HepG2 (cell line): Measurements from ENCODE around the gene DENND5A. TPM values are rescaled to one million over a fixed set of nuclear protein-coding genes. Genes with fewer than 3 reads are reported as not detected.

ENCODE experiments used
- ATAC-seq: fragments of 200-7000 bp; cut with Tn5 transposase; 3 replicates; pipeline ENCODE4 v1.9.1; 2020; ENCODE audit warnings: mild to moderate bottlenecking, moderate library complexity
- BruUV-seq: library from RNA; stranded (reverse); fragments of 400-500 nt; replicated peaks from 2 replicates; lab custom pipeline; 2021; lab: Mats Ljungman, UMichigan
- CTCF ChIA-PET: fragments of 300-600 bp; formaldehyde crosslinking; extraction: SDS; loops from one replicate; lab custom pipeline; 2021; ENCODE audit warnings: low total read pairs, inconsistent platforms, low intra/inter-chr PET ratio; lab: Yijun Ruan, JAX
- POLR2A ChIA-PET: fragments of 350-600 bp; sonication (Branson Sonifier 250); formaldehyde crosslinking; loops from one replicate; lab custom pipeline; 2020; ENCODE audit warnings: antibody characterized with exemption, inconsistent platforms; lab: Yijun Ruan, JAX
- DNase-seq: peaks from one replicate; pipeline ENCODE4 v3.0.0-alpha.2; 2015; ENCODE audit warnings: low spot score
- FAIRE-seq: peaks from 3 replicates; lab custom pipeline; 2011; peaks lifted over from hg19 to GRCh38; lab: Jason Lieb, UNC
- H2AFZ ChIP-seq: one replicate; pipeline ENCODE4 v1.6.1; 2011; ENCODE audit warnings: low read length, inconsistent platforms
- H3K27ac ChIP-seq: fragments of 300-600 bp; 3 replicates; pipeline ENCODE4 v1.8.0; 2011; ENCODE audit warnings: mixed run types, mild to moderate bottlenecking, mixed read lengths, low read length, inconsistent platforms; ENCODE audit not compliant: insufficient read depth; ENCODE audit errors: extremely low read length
- H3K27me3 ChIP-seq, 2 experiments: fragments of 200-600 bp in 1 of 2; 2 replicates in 1 of 2; 3 replicates in 1 of 2; pipeline versions ENCODE4 v1.6.0 to v1.8.0; 2011; ENCODE audit warnings: low read length in 2 of 2, mild to moderate bottlenecking in 2 of 2, moderate library complexity in 2 of 2, inconsistent platforms in 1 of 2; ENCODE audit not compliant: insufficient read depth in 2 of 2, control insufficient read depth in 1 of 2
- H3K36me3 ChIP-seq, 2 experiments: fragments of 200-600 bp in 1 of 2; replicated peaks in 1 of 2; 2 replicates in 1 of 2; 3 replicates in 1 of 2; pipeline versions ENCODE4 v1.5.1 to v1.8.0; 2011; ENCODE audit warnings: low read length in 2 of 2, inconsistent platforms in 1 of 2; ENCODE audit not compliant: insufficient read depth in 2 of 2, control insufficient read depth in 1 of 2
- H3K4me1 ChIP-seq: 2 replicates; pipeline ENCODE4 v1.5.1; 2012; ENCODE audit warnings: low read length, inconsistent platforms; ENCODE audit not compliant: insufficient read depth
- H3K4me2 ChIP-seq: 2 replicates; pipeline ENCODE4 v1.6.0; 2011; ENCODE audit warnings: low read depth, low read length, inconsistent platforms
- H3K4me3 ChIP-seq, 3 experiments: fragments of 200-600 bp in 1 of 3; sonication (generic), shearing (Covaris generic) in 1 of 3; replicated peaks in 1 of 3; 2 replicates each; pipeline ENCODE4 v1.5.1; 2011 to 2016; ENCODE audit warnings: low read length in 3 of 3, inconsistent platforms in 2 of 3, low read depth in 2 of 3, mild to moderate bottlenecking in 2 of 3, control low read depth in 1 of 3, mixed read lengths in 1 of 3; ENCODE audit not compliant: insufficient read depth in 1 of 3
- H3K79me2 ChIP-seq: one replicate; pipeline ENCODE4 v1.6.1; 2011; ENCODE audit warnings: low read length, inconsistent platforms; ENCODE audit not compliant: insufficient read depth
- H3K9ac ChIP-seq: 2 replicates; pipeline ENCODE4 v1.6.0; 2011; ENCODE audit warnings: mild to moderate bottlenecking, low read depth, low read length, inconsistent platforms; ENCODE audit not compliant: insufficient read depth
- H3K9me3 ChIP-seq: 2 replicates; pipeline ENCODE4 v1.5.1; 2012; ENCODE audit warnings: mild to moderate bottlenecking, low read length
- H4K20me1 ChIP-seq: 2 replicates; pipeline ENCODE4 v1.6.0; 2011; ENCODE audit warnings: inconsistent platforms, mild to moderate bottlenecking, low read length, moderate library complexity; ENCODE audit not compliant: insufficient read depth
- BORCS8-MEF2B ChIP-seq: sonication (generic); formaldehyde crosslinking; IDR thresholded peaks from 2 replicates; pipeline ENCODE4 v1.8.0; 2022; ENCODE audit warnings: mild to moderate bottlenecking, missing genetic modification reagents
- KMT2B ChIP-seq: IDR thresholded peaks from 2 replicates; pipeline ENCODE4 v1.6.1; 2016; ENCODE audit warnings: missing genetic modification reagents, missing compliant biosample characterization
- NBN ChIP-seq: fragments of 450-650 bp; conservative IDR thresholded peaks from 2 replicates; pipeline ENCODE4 v1.6.1; 2017
- NCOA1 ChIP-seq: sonication (generic); formaldehyde crosslinking; IDR thresholded peaks from 2 replicates; pipeline ENCODE4 v1.9.0; 2021; ENCODE audit warnings: missing genetic modification reagents
- NKX3-1 ChIP-seq: sonication (generic); formaldehyde crosslinking; IDR thresholded peaks from 2 replicates; pipeline ENCODE4 v1.5.0; 2020; ENCODE audit warnings: missing genetic modification reagents
- RARG ChIP-seq: sonication (generic); formaldehyde crosslinking; IDR thresholded peaks from 2 replicates; pipeline ENCODE4 v1.4.0; 2020; ENCODE audit warnings: low read depth, mild to moderate bottlenecking, missing genetic modification reagents
- ZFP62 ChIP-seq: sonication (generic); formaldehyde crosslinking; IDR thresholded peaks from 2 replicates; pipeline ENCODE4 v1.4.0; 2020; ENCODE audit warnings: missing genetic modification reagents
- ZNF788 ChIP-seq: sonication (generic); formaldehyde crosslinking; IDR thresholded peaks from 2 replicates; pipeline ENCODE4 v1.5.0; 2020; ENCODE audit warnings: mild to moderate bottlenecking, missing genetic modification reagents, borderline replicate concordance
- WGBS: methylation state at CpG from one replicate; pipeline ENCODE4 v1.1.6; 2017; ENCODE audit warnings: low lambda C conversion rate; 5-methylcytosine and 5-hydroxymethylcytosine counted together
- in situ Hi-C: cut with HindIII; loops from 2 replicates; pipeline ENCODE4 v1.10.0; 2017; ENCODE audit warnings: low pct_unique_long_range_greater_than_20kb; ENCODE audit not compliant: extremely low pct_ligation_motif_present
- intact Hi-C: fragments of 100-400 bp; cut with micrococcal nuclease; formaldehyde crosslinking; loops from one replicate; pipeline ENCODE4 v1.10.0; 2022; ENCODE audit not compliant: unreplicated experiment
- polyA plus RNA-seq, 8 experiments: library from polyadenylated mRNA; depleted of rRNA in 3 of 8; stranded (reverse) in 7 of 8; unstranded in 1 of 8; fragments of >200 nt; fragmentation: Illumina TruSeq in 4 of 8; extraction: Trizol in 4 of 8; gene quantifications; 2 replicates each; pipeline versions ENCODE4 v1.2.1 to v1.2.3, GENCODE V29; 2011 to 2016; ENCODE audit warnings: low read depth in 4 of 8, missing spikeins in 1 of 8, mixed read lengths in 1 of 8; ENCODE audit not compliant: insufficient read depth in 1 of 8
- total RNA-seq, 5 experiments: library from RNA; depleted of rRNA; stranded (reverse); fragments of >200 nt; fragmentation: Illumina TruSeq; extraction: Trizol; gene quantifications; 2 replicates each; pipeline ENCODE4 v1.2.3, GENCODE V29; 2016; ENCODE audit warnings: low read depth in 1 of 5
- TF ChIP-seq, protein P1 (sequence below): sonication (generic); formaldehyde crosslinking; IDR thresholded peaks from 2 replicates; pipeline ENCODE4 v1.5.1; 2020; ENCODE audit warnings: missing genetic modification reagents, mild to moderate bottlenecking, borderline replicate concordance
- TF ChIP-seq, protein P2 (sequence below): sonication (generic); formaldehyde crosslinking; IDR thresholded peaks from 2 replicates; pipeline ENCODE4 v1.4.0; 2020; ENCODE audit warnings: mild to moderate bottlenecking, low read depth, missing genetic modification reagents
- TF ChIP-seq, protein P3 (sequence below), 2 experiments: fragments of 450-650 bp in 1 of 2; sonication (generic) in 1 of 2; formaldehyde crosslinking; IDR thresholded peaks; 2 replicates each; pipeline versions ENCODE4 v1.5.0 to v1.8.0; 2020 to 2022; ENCODE audit warnings: mild to moderate bottlenecking in 1 of 2, missing genetic modification reagents in 1 of 2
- TF ChIP-seq, protein P4 (sequence below): sonication (generic); formaldehyde crosslinking; IDR thresholded peaks from 2 replicates; pipeline ENCODE4 v1.4.0; 2020; ENCODE audit warnings: missing genetic modification reagents

DENND5A gene
- total and polyA plus RNA-seq, 2 of the 13 experiments (the other 11 are each of a cell fraction or from before 2014, with no cell fraction given), result 63.3 to 145 TPM

DNA sequence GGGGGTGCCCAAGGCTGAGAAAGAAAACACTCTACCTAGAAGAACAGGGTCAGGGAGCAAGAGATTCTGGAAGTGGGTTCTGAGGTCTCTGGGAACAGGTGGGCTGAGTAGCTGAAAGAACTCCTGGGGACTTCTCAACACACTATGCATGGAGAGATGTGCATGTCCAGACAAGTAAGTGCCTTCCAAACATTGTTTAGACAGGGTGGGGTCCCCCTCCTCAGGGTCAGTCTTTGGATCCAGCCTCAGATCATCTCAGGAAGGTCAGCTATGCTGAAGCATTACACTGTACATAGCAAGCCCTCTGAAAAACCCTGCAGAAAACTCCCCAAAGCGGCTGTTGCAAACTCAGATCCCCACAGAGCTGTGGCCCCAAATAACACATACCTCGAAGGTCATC lies 119.9 kb downstream of the DENND5A start:
- no peak overlapping the region for H2AFZ ChIP-seq
- no TSS peak for BruUV-seq
- CTCF ChIA-PET, result no interaction called here
- H3K27me3 ChIP-seq, result no peaks in the 10 kb centered on the region
- no peaks in the 10 kb centered on the region for H3K79me2 ChIP-seq
- WGBS, result 85% methylated on average over 2 of the region's 2 CpGs
- ATAC-seq (no peak), DNase-seq (no peak), FAIRE-seq (no peak)
- intact Hi-C loops (no loop called here), in situ Hi-C loops (no loop called here)
- no peak overlapping the region for H3K9ac ChIP-seq
- peaks cover 50 to 95% of the 10 kb centered on the region in 2 experiments for H3K36me3 ChIP-seq
- H3K27ac ChIP-seq, result no peak overlapping the region
- no peaks in the 10 kb centered on the region for H4K20me1 ChIP-seq
- no peak overlapping the region for H3K4me3 ChIP-seq
- TF ChIP-seq NKX3-1 (no peak), ZFP62 (CRISPR knock-in tag) (no peak), NCOA1 (CRISPR knock-in tag) (no peak), BORCS8-MEF2B (CRISPR knock-in tag) (no peak), ZNF788 (no peak), RARG (no peak), NBN (no peak), KMT2B (CRISPR knock-in tag) (no peak)
- TF ChIP-seq, protein P1, sequence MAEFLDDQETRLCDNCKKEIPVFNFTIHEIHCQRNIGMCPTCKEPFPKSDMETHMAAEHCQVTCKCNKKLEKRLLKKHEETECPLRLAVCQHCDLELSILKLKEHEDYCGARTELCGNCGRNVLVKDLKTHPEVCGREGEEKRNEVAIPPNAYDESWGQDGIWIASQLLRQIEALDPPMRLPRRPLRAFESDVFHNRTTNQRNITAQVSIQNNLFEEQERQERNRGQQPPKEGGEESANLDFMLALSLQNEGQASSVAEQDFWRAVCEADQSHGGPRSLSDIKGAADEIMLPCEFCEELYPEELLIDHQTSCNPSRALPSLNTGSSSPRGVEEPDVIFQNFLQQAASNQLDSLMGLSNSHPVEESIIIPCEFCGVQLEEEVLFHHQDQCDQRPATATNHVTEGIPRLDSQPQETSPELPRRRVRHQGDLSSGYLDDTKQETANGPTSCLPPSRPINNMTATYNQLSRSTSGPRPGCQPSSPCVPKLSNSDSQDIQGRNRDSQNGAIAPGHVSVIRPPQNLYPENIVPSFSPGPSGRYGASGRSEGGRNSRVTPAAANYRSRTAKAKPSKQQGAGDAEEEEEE (CRISPR knock-in tag), result no peak
- TF ChIP-seq, protein P2, sequence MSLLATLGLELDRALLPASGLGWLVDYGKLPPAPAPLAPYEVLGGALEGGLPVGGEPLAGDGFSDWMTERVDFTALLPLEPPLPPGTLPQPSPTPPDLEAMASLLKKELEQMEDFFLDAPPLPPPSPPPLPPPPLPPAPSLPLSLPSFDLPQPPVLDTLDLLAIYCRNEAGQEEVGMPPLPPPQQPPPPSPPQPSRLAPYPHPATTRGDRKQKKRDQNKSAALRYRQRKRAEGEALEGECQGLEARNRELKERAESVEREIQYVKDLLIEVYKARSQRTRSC (CRISPR knock-in tag), result no peak
- TF ChIP-seq, protein P3, sequence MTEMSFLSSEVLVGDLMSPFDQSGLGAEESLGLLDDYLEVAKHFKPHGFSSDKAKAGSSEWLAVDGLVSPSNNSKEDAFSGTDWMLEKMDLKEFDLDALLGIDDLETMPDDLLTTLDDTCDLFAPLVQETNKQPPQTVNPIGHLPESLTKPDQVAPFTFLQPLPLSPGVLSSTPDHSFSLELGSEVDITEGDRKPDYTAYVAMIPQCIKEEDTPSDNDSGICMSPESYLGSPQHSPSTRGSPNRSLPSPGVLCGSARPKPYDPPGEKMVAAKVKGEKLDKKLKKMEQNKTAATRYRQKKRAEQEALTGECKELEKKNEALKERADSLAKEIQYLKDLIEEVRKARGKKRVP (CRISPR knock-in tag; IDR thresholded peaks at IDR 0.05), result no peak
- TF ChIP-seq, protein P4, sequence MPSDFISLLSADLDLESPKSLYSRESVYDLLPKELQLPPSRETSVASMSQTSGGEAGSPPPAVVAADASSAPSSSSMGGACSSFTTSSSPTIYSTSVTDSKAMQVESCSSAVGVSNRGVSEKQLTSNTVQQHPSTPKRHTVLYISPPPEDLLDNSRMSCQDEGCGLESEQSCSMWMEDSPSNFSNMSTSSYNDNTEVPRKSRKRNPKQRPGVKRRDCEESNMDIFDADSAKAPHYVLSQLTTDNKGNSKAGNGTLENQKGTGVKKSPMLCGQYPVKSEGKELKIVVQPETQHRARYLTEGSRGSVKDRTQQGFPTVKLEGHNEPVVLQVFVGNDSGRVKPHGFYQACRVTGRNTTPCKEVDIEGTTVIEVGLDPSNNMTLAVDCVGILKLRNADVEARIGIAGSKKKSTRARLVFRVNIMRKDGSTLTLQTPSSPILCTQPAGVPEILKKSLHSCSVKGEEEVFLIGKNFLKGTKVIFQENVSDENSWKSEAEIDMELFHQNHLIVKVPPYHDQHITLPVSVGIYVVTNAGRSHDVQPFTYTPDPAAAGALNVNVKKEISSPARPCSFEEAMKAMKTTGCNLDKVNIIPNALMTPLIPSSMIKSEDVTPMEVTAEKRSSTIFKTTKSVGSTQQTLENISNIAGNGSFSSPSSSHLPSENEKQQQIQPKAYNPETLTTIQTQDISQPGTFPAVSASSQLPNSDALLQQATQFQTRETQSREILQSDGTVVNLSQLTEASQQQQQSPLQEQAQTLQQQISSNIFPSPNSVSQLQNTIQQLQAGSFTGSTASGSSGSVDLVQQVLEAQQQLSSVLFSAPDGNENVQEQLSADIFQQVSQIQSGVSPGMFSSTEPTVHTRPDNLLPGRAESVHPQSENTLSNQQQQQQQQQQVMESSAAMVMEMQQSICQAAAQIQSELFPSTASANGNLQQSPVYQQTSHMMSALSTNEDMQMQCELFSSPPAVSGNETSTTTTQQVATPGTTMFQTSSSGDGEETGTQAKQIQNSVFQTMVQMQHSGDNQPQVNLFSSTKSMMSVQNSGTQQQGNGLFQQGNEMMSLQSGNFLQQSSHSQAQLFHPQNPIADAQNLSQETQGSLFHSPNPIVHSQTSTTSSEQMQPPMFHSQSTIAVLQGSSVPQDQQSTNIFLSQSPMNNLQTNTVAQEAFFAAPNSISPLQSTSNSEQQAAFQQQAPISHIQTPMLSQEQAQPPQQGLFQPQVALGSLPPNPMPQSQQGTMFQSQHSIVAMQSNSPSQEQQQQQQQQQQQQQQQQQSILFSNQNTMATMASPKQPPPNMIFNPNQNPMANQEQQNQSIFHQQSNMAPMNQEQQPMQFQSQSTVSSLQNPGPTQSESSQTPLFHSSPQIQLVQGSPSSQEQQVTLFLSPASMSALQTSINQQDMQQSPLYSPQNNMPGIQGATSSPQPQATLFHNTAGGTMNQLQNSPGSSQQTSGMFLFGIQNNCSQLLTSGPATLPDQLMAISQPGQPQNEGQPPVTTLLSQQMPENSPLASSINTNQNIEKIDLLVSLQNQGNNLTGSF (CRISPR knock-in tag), result no peak
- POLR2A ChIA-PET, result no interaction called here
- H3K4me2 ChIP-seq, result no peak overlapping the region
- no peaks in the 10 kb centered on the region for H3K4me1 ChIP-seq
- H3K9me3 ChIP-seq, result no peaks in the 10 kb centered on the region
